Fibroblast of villous mesenchyme (primary cell): ENCODE data around the gene CASTOR1. TPM values are rescaled to one million over a fixed set of nuclear protein-coding genes. Genes with fewer than 3 reads are reported as not detected.

ENCODE experiments used
- DNase-seq: peaks from one replicate; pipeline ENCODE4 v3.0.0-alpha.2; 2010; ENCODE audit warnings: low read depth
- H3K4me3 ChIP-seq: 2 replicates; pipeline ENCODE4 v1.5.1; 2011; ENCODE audit warnings: low read depth, mild to moderate bottlenecking, low read length
- CTCF ChIP-seq: IDR thresholded peaks from 2 replicates; pipeline ENCODE4 v1.5.1; 2012; ENCODE audit warnings: low read depth, mild to moderate bottlenecking, low read length; ENCODE audit not compliant: insufficient read depth
- total RNA-seq: library from RNA; depleted of rRNA; stranded (reverse); fragments of >200 nt; gene quantifications from 2 replicates; pipeline ENCODE4 v1.2.3, GENCODE V29; 2012

Gene CASTOR1
- total RNA-seq, 1 donor: 4.3 TPM

GRCh38 chr22:30285176-30285845 lies 4.0 kb downstream of the CASTOR1 start:
- TF ChIP-seq CTCF: no peak
- no peak overlapping the region for H3K4me3 ChIP-seq
- DNase-seq: no peak

GRCh38 chr22:30284666-30285065 lies 4.6 kb downstream of the CASTOR1 start:
- no peak for DNase-seq
- no peak for TF ChIP-seq CTCF

GRCh38 chr22:30284172-30284571 lies 5.1 kb downstream of the CASTOR1 start:
- no peak for DNase-seq
- no peak for TF ChIP-seq CTCF

More at GRCh38 chr22:30284666-30285065, 4.6 kb downstream of the CASTOR1 start:
- H3K4me3 ChIP-seq: no peak overlapping the region

GRCh38 chr22:30283342-30283741 lies 6.0 kb downstream of the CASTOR1 start:
- no peak for DNase-seq
- H3K4me3 ChIP-seq: no peak overlapping the region
- TF ChIP-seq CTCF: no peak

More at GRCh38 chr22:30284172-30284571, 5.1 kb downstream of the CASTOR1 start:
- H3K4me3 ChIP-seq: no peak overlapping the region

- no peak overlapping the region for H3K4me3 ChIP-seq
- no peak for TF ChIP-seq CTCF
- DNase-seq: no peak
These were observed 6.7 kb downstream of the CASTOR1 start for GRCh38 chr22:30282616-30283046.

GRCh38 chr22:30280505-30280904 lies 8.8 kb downstream of the CASTOR1 start:
- TF ChIP-seq CTCF: no peak
- H3K4me3 ChIP-seq: no peak overlapping the region
- DNase-seq: no peak

- no peak for TF ChIP-seq CTCF
- no peak for DNase-seq
- H3K4me3 ChIP-seq: no peak overlapping the region
These were observed 9.4 kb downstream of the CASTOR1 start for GRCh38 chr22:30279932-30280331.
